Putamen (tissue), 1 donor: ENCODE results near the gene FLNA.
"Not testable (repeated sequence)": the region's sequence is repeated elsewhere in the genome, so short reads cannot be mapped to it uniquely, and the experiment has no call there.

Experiments used
- DNase-seq: peaks from one replicate; pipeline ENCODE4 v3.0.0-alpha.2; 2016; ENCODE audit warnings: low spot score

FLNA gene

DNA sequence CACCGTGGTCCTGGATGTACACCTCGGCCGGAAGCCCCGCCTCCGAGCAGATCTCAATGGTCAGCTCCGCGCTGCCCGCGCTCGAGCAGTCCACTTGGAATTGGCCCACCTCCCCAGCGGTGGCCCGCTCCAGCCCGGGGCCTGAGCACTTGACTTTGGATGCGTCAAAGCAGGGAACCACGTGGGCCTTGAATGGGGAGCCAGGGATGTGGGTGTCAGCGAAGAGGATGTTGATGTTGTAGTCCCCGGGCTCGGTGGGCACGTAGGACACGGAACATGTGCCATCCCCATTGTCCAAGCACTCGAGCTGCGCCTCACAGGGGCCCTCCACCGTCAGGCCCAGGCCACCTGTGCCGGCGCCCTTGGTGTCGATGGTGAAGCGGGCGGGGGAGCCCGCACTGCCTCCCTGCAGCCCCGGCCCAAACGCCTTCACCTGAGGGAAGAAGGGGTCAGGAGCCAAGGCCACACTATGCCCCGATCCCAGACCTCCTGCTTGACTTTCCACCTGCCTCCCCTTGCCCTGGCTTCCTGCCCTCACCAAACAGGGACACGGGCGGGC is 14.2 kb downstream of the FLNA start:
- DNase-seq, result no peak

DNA sequence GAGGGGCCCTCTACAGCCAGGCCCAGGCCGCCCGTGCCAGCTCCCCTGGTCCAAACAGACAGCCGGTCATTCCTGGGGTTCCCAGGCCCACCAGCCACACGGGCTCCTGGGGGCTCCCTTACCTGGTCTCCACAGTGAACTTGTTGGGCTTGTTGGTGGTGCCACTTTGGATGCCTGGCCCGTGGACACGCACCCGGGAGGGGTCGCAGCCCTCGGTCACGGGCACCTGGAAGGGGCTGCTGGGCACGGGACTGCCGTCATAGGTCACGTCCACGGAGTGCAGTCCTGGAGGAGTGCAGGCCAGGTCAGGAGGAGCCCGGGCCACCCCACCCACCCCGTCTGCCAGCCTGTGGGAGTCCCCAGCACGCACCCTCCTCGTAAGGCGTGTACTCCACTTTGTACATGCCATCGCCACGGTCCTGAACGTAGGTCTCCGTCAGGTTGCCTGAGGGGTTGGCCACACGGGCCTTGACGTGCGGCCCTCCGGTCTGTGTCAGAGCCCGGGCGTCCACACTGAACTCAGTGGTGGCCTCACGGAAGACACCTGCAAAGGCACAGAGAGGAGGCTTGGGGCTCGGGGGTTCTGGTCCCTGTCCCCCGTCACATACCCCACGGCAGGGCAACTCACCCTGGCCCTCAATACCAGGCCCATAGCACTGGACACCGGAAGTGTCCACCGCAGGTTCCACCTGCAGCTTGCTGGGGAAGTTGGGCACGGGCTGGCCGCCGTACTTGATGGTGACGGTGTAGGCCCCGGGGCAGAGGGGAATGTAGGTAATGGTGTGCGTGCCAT is 14.9 kb downstream of the FLNA start:
- DNase-seq, result no peak

DNA sequence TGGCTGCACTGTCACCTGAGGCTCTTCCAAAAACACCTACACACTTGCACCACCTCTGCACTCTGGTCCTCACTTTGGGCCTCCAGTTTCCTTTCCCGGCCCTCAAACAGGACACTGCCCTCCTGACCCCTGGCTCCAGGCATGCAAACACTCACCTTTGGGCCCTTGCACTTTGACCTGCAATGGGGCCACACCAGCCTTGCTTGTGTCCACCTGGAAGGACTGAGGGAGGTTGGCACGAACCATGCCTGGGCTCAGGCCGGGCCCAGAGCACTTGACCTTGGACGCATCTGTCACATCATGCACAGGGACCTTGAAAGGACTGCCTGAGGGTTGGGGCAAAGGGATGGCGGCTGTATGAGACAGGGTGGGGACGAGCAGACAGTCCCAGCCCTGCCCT is 15.6 kb downstream of the FLNA start:
- DNase-seq, result no peak

DNA sequence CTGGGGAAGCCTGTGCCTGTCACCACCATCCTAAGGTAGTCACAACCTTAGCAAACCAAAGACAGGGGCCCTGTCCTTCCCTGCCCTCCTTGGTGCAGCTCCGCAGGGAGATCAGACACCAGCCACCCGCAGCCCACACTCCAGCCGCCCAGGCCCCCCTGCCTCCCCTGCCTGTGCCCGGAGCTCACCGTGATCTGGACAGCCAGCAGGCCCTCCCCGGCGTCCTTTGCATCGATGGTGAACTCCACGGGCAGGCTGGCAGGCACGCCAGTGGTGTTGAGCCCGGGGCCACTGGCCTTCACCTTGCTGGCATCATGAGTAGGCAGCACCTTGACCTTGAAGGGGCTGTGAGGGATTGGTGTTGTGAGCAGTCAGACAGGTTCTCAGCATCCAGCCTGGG is 16.4 kb downstream of the FLNA start:
- no peak for DNase-seq

DNA sequence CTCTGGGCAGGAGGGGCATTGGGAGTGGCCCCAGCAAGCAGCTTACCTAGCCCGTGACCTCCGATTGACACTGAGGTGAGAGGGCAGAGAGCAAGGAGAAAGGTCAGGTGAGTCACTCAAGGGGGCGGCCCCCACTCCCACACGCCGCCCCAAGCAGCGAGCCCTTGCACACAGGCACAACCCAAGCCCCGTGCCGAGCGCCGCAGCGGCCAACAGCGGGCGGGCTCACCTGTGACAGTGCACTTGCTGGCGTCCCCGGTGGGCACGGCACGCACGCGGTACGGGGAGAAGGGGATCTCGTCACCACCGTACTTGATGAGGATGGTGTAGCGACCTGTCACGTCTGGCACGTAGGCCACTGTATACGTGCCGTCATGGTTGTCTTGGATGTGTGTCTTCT is 17.2 kb downstream of the FLNA start:
- no peak for DNase-seq

DNA sequence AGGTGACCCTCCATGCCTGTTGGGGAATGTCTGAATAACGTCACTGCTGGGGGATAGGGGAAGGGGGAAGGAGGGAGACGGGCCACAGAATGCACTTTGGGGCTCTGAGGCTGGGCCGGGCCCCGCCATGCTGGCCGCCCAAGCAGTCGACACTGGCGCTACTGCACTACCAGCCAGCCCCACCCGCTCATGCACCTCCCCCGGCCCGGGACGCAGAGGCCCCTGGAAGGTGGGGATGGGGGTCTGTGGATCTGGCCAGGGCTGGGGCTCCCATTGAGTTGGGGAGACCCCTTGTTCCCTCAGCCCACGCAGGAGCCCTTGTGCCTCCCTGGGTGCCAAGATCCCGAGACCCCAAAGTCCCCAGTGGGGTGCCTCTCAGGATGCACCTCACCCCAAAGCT is 17.8 kb downstream of the FLNA start:
- DNase-seq, result no peak

DNA sequence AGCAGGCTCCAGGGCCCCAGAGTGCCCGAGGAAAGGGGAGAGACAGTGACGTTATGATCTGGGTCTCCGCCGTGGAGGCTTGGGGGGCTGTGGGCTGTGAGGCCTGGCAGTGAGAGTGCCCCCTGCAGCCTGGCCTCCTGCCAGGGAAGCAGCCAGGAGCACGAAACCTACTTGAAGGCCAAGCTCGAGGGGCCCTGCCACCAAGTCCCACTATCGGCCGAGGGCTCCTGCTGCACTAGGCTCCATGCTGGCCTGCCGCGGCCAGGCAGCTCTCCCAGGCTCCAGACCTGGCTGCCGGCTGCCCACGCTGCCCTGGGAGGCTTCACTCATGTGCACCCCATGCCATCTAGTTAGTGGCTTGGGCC is 18.7 kb downstream of the FLNA start:
- DNase-seq, result no peak

DNA sequence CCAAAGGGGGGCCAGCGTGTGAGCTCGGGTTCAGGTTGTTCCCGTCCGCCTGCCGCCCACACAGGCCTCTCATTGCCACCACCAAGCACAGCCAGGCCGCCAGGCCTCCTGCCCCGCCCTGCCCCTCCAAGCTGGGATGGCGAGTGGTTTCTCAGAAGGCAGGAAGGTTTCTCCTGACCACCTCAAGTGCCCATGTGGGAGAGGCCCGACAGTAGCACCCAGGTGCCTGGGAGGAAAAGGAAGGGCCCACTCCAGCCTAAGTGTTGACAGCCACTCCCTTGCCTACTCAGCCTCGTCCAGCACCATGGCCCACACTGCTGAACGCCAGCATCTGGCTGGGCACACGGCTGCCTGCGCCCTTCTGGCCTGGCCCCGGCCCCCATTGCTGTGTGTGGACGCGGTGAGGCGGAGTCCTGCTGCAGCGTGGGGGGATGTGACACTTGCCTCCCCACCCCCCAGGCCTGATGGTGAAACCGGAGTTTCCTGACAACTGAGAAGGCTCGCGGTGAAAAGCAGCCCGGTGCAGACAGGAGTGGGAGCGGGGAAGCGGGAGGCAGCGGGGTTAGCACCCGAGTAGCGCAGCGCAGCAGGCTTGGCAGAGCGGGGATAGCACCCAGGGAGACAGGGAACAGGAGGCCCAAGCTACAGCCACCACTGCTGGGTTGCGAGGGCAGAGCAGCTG is 19.2 kb downstream of the FLNA start:
- DNase-seq, result no peak

DNA sequence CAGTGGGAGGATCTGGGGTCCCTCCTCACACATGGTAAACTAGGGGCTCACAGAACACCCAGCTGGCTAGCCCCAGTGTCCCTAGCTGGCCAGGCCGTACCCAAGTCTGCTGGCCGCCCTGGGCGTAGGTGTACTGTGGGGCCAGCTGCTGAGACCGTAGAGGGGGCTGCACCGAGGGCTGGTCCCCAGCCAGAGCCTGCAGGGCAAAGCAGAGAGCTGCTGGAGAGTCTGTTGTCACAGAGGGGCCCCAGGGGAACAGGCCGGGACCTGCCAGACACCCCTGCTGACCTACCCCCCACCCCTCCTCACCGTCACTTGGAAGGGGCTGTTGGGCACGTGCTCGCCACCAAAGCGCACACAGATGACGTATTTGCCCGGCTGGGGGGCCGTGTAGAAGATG is 19.9 kb downstream of the FLNA start:
- DNase-seq, result no peak

DNA sequence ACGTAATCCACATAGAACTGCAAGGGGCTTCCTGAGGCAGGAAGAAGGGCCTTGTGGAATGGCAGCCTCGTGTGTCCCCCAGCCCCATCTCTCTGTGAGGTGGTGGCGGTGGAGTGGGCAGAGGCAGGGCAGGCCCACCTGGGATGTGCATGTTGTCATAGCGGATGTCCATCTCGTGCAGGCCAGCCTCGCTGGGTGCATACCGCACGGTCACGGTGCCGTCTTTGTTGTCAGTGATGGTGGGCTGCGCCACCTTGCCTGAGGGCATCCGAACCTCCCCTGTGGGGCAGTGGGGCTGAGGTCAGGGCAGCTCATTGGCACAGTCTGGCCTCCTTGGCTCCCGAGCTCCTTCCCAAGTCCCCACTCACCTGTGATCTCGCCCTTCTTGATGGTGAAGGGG is 20.4 kb downstream of the FLNA start:
- no peak for DNase-seq

DNA sequence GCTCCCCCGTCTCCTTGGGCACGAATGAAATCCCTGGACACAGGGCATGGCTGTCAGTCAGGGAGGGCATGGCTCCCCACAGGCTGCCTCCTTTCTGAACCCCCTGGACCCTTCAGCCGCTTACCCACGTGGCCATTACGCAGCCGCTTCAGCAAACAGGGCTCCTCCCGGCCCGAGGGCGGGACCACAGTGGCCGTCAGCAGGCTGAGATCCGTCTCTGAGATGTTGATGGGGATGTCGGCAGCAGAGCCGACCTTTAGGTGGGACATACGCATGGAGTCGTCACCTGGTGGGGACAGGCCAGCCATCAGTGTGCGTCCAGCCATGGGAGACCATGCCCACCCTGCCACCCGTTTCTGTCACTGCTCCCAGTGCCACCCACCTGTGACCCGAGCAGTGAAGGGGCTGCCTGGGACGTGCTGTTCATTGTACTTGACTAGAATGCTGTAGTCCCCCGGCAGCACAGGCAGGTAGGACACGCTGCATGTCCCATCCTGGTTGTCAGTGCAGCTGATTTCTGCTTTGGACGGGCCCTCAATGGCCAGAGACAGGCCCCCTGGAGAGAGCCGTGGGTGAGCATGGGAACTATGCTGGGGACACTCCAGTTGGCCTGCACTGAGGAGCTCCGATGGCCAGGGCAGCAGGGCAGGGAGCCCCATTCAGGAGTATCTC is 21.1 kb downstream of the FLNA start:
- DNase-seq, result no peak

DNA sequence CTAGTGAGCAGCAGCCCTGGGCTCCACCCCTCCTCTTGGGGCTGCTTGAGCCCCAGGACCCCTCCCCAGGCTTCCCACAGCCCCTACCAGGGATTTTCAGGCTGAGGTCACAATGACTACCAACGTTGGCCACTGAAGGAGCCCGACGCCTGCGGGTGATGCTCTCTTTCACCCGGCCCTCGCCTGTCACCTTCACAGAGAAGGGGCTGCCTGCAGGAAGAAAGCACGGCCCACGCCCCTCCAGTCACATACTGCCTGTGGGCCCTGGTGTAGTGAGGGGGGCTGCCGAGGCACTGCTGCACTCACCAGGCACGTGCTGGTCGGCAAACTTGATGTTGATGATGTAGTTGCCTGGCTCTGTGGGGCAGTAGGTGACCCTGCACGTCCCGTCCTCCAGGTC is 22.0 kb downstream of the FLNA start:
- no peak for DNase-seq

DNA sequence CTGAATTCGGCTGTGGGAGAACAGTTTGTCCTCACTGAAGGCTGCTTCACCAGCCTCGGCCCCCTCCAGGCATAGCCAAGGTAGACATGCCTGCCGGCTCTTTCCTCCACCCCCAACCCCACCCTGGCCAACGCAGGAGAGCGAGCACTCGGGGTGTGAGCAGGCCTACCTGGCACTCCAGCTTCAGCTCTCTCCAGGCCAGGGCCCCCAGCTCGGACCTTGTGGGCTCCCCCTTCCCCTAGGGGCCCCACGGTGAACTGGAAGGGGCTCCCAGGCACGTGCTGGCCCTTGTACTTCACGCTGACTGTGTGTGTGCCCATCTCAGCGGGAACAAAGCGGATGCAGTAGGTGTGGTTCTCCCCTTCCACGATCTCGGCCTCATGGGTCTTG is 22.4 kb downstream of the FLNA start:
- no peak for DNase-seq

DNA sequence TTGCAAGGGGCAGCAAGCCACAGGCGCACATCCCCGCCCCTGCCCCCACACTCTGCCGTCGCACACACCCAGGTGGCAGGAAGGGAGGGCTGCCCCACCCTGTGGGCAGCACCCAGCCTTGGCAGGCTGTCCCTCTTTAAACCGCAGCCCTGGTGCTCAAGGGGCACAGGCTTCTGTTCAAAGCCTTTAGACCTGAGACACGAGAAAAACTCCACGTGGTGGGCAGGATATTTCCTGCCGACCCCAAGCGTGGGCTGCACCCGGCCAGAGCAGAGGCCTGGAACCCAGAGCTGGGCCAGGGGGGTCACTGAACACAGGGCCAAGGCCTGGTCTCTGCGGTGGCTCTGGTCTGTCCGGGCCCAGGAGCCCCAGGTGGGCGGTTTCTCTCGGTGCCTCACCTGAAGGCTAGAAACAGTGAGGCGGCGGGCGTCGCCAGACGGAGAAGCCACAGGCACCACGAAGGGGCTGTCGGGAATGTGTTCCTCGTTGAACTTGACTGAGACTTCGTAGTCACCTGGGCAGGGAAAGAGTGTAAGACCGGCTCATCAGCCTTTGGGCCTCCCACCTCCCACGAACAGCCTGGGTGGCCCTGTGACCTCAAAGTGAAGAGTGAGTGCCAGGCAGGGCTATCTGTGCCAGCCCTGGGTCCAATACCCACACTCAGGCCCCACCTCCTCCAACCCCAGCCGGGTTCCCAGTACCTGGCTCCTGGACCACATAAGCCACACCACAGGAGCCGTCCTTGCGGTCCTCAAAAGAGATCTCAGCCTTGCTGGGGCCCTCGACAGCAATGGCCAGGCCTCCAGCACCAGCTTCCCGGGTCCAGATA is 23.0 kb downstream of the FLNA start:
- no peak for DNase-seq

DNA sequence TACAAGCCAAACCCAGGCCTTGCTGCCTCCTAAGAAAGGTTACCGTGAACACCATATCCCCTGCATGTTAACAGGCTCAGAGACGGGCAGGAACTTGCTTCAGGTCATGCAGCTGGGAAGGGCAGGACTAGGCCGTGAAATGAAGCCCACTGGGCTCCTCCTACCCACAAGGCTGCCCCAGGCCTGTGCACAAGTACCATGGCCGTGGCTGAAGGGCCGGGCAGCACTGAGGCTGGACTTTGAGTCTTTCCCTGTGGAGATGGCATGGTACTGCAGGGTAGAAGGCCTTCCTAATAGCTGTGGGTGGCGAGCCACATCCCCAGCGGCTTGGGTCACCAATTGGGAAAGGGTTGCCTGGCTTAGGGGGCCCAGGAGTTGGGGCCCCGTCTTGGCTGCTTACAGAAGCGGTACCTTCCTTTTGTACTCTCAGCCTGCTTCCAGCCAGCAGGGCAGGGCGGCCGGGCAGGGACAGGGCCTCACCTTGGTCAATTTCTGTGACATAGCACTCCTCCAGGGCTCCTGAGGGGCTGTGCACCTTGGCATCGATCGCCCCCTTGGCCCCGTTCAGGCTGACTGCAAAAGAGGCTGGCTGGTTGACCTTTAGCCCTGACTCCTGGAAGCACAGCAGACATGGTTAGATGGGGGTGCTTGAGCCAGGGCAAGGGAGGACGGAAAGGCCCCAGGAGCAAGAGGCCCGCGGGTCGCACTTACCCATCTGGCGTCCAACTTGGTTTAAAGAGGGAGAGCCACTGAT is 23.8 kb downstream of the FLNA start:
- no peak for DNase-seq

DNA sequence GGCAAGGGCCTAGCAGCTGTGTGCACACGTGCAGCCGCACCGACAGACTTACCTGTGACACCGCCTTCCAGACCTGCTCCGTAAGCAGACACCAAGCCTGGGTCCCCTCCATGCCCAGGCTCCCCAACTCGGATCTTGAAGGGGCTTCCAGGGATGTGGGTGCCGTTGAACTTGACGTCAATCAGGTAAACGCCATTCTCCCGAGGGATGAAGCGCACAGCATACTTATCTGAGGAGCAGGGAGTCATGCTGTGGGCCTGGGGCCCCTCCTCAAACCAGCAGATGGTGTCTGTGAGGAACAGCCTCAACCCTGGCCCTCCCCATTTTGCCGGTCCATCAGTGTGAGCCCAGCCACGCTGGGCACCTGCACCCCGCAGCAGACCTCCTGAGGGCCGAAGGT is 24.5 kb downstream of the FLNA start:
- DNase-seq, result no peak

DNA sequence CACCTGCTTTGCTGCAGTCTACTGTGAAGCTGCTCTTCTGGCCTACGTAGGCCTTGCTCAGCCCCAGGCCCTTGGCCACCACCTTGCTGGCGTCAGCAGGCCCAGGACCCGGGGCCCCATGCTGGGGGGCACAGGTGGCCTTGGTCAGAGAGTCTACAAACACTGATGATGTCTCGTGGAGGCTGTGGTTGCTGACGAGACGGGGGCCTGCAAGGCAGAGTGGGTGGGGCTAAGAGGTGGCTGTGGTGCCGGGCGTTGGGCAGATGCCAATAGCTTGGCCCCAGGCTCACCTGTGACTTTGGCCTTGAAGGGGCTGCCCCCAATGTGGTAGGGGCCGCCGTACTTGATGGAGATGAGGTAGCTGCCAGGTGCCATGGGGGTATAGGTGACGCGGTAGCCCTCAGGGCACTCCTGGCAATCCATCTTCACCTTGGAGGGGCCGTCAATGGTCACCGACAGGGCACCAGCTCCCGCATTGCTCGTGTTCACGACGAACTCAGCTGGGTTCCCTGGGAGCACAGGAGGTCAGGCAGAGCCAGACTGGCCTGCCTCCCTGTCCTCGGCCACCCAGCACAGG is 25.0 kb downstream of the FLNA start:
- no peak for DNase-seq

DNA sequence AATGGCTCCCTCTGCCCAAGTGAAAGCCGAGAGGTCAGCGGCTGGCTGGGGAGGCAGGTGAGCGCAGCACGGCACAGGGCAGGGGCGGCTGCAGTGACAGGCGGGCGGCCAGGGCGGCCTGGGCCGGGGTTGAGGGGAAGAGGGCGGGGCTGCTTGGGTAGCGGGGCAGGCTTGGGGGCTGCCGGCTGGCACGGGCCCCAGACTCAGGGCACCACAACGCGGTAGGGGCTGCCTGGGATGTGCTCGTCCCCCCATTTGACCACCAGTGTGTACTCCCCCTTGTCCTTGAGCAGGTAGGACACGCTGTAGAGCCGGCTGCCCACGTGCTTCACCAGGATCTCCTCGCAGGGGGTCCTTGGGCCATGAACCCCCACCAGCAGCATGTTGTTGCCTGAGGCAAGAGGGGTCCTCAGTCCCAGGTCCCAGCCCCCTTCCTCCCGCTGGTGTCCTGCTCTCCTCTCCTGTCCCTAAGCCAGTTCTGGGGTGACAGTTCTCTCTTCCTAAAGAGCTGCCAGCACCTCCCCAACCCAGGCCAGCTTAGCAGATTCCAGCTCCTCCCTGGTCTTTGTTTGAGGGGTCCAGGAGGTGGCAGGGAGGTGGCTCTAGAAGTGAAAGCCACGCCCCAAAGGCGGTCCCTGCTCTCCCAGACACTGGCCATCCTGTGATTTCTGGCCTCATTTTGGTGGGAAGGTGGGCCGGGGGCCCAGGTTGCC is 25.6 kb downstream of the FLNA start:
- no peak for DNase-seq

DNA sequence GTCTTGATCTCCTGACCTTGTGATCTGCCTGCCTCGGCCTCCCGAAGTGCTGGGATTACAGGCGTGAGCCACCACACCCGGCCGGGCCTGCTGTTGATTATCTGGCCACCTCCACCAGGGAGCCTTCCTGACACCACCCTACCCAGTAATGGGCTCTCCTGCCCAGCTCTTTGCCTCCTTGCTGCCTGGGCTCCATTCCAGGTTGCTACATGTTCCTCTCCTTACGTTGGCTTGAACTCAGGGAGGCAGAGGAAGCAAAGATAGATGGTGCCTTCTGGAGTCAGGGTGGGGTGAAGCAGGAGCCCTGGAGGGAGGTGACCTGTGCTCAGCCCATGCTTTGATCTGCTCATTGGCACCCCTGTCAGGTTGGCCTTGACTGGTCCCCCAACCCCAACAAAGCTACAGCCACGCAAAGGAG is 26.3 kb downstream of the FLNA start:
- DNase-seq, result no peak

DNA sequence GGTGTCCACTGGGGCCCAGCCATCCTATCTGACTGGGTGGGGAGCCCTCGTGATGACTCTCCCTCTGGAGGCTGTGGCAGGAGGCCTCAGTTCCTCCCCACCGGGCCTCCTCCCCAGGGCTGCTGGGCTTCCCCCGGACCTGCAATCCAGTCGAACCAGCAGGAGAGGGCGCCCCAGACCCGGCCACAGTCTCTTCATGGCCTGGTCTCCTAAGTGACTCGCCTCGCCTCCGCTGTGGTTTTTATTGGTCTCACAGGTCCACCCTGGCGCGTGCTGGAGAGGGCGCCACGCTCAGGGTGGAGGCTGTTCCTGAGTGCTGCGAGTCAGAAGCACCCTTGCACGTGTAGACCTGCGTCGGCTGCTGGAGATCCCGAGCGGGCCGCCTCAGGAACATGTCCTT is 30.8 kb downstream of the FLNA start:
- not testable (repeated sequence) for DNase-seq
